Measurements from ENCODE around the gene ZSCAN25. TPM values are rescaled to one million over a fixed set of nuclear protein-coding genes. Genes with fewer than 3 reads are reported as not detected.
"Not testable (repeated sequence)": the region's sequence is repeated elsewhere in the genome, so short reads cannot be mapped to it uniquely, and the experiment has no call there.

The ZSCAN25 gene
- total RNA-seq (10 to 100 TPM; 10.7 to 19.9 (median 14.9) TPM), polyA plus RNA-seq (1 to 10 TPM; 3.6 to 7.2 (median 3.9) TPM)

DNA sequence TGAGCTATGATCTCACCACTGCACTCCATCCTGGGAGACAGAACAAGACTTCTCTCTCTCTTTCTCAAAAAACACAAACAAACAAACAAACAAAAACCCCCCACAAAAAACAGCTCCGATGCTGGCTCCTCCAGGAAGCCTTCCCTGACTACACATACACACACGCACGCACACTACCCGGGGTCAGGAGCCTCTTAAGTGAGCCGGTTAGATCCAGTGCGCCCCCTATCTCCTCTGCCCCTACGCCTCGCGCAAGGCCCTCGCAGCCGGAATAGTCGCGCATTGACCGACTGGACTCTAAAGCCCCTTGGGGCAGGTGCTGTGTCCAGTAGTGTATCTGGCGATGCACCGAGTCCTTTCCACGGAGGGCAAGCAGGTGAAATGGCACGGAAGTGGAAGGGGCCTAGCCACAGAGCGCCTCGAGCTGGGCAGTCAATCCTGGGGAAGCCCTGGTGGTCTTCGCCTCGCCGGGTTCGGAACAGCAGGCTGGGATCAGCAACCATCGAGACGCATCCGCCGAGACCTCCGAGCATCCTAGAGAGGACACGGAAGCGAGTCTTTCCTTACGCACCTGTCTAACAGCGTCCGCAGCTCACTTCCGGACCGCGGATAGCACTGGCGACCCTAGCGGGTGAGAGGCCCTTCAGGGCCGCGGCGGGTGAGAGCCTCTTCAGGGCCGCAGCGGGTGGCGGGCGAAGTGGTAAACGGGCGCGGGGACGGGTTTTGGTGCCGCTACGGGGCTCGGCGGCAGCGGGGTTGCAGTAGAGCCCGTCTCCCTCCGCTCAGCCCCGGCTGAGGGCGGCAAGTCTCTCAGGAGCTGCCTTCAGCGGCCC lies at the start of gene ZSCAN25:
TSS of gene ZSCAN25 (plus strand) at position 588 of the 833 bp plus-strand sequence. CDS start 2,661 bp downstream, outside the sequence.
- WGBS, 2 donors: 1% methylated on average over 60 of the region's 60 CpGs
- H3K4me1 ChIP-seq: peaks cover 0 to 20% (median 12%) of the 10 kb centered on the region in 4 donors

DNA sequence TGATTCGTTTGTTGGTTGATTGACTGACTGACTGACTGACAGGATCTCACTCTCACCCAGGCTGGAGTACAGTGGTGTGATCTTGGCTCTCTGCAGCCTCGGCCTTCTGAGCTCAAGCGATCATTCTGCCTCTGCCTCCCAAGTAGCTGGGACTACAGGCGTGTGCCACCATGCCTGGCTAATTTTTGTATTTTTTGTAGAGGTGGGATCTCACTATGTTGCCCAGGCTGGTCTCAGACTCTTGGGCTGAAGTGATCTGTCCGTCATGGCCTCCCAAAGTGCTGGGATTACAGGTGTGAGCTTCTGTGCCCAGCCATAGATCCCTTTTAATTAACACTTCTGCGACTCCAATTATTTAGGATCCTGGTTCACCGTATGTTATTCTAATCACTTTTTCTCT lies 48.0 kb upstream of the ZSCAN25 start:
- H3K9me3 ChIP-seq; H3K4me1 ChIP-seq; H3K4me3 ChIP-seq; H3K27ac ChIP-seq; DNase-seq; intact Hi-C loops (cut with DNase I); H3K27me3 ChIP-seq: not testable (repeated sequence)
- WGBS, 2 donors: 96 to 97% methylated on average over 7 of the region's 7 CpGs
- H3K36me3 ChIP-seq: peaks cover 5 to 93% (median 26%) of the 10 kb centered on the region in 4 donors

More for the DNA sequence above, at the start of gene ZSCAN25:
- Histone ChIP-seq H3K36me3 (peaks cover 11 to 33% (median 23%) of the 10 kb centered on the region in 4 donors), H3K27ac (peak within 1 kb of the TSS; percentile 78 to 90 (median 88)), H3K4me3 (peak within 1 kb of the TSS; percentile 60 to 95 (median 80)), H3K27me3 (no peaks in the 10 kb centered on the region), H3K9me3 (no peaks in the 10 kb centered on the region)
- peak; percentile 92 for DNase-seq
- TF ChIP-seq POLR2A (IDR thresholded peaks at IDR 0.05) (peak; percentile 40 to 51), EP300 (IDR thresholded peaks at IDR 0.05) (no peak), POLR2AphosphoS5 (IDR thresholded peaks at IDR 0.05) (peak; percentile 63 to 86 (median 80))
- TF ChIP-seq, protein P1, sequence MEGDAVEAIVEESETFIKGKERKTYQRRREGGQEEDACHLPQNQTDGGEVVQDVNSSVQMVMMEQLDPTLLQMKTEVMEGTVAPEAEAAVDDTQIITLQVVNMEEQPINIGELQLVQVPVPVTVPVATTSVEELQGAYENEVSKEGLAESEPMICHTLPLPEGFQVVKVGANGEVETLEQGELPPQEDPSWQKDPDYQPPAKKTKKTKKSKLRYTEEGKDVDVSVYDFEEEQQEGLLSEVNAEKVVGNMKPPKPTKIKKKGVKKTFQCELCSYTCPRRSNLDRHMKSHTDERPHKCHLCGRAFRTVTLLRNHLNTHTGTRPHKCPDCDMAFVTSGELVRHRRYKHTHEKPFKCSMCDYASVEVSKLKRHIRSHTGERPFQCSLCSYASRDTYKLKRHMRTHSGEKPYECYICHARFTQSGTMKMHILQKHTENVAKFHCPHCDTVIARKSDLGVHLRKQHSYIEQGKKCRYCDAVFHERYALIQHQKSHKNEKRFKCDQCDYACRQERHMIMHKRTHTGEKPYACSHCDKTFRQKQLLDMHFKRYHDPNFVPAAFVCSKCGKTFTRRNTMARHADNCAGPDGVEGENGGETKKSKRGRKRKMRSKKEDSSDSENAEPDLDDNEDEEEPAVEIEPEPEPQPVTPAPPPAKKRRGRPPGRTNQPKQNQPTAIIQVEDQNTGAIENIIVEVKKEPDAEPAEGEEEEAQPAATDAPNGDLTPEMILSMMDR (IDR thresholded peaks at IDR 0.05): peak in 1 of 4 experiments; percentile 11
- intact Hi-C loops (cut with DNase I): loop anchor here (5.0 kb wide), 2 partner anchors 64 to 114 kb away; partner anchors contain the start of genes FAM200A, ZKSCAN5 and ZNF394

DNA sequence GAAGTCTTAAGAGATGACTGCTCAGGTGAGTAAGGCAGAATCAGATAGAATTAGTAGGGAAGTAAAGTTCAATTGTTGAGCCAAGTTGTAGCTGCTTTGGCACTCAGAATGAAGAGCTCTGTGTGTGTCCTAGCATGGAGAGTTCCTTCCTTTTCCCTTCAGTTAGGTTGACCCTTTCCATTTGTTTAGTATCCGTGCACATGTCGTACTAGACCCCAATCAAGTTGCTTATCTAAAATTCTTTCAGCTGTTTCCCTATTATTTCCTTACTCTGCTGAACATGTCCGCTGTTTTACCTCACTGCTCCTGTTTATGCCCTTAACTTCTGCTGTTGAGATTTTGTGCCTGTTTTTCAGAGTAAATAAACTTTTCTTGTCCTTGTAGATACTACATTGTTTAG lies 45.0 kb upstream of the ZSCAN25 start:
- no peaks in the 10 kb centered on the region for H3K9me3 ChIP-seq
- no peak overlapping the region for H3K4me3 ChIP-seq
- intact Hi-C loops (cut with DNase I): no loop called here
- DNase-seq: no peak
- H3K27ac ChIP-seq: no peak overlapping the region
- H3K36me3 ChIP-seq: peaks cover 0 to 66% (median 17%) of the 10 kb centered on the region in 4 donors
- no peaks in the 10 kb centered on the region for H3K27me3 ChIP-seq
- 93% methylated on average over 3 of the region's 3 CpGs for WGBS, 2 donors
- TF ChIP-seq POLR2A (IDR thresholded peaks at IDR 0.05) (no peak), POLR2AphosphoS5 (IDR thresholded peaks at IDR 0.05) (no peak), EP300 (IDR thresholded peaks at IDR 0.05) (no peak)
- TF ChIP-seq, protein P1 (IDR thresholded peaks at IDR 0.05): no peak
- H3K4me1 ChIP-seq: no peaks in the 10 kb centered on the region

DNA sequence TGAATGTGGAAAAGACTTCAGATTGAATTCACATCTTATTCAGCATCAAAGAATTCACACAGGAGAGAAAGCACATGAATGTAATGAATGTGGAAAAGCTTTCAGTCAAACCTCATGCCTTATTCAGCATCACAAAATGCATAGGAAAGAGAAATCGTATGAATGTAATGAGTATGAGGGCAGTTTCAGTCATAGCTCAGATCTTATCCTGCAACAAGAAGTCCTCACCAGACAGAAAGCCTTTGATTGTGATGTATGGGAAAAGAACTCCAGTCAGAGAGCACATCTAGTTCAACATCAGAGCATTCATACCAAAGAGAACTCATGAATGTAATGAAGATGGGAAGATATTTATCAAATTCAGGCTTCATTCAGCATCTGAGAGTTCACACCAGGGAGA lies 43.5 kb upstream of the ZSCAN25 start:
- no peak for DNase-seq
- Histone ChIP-seq H3K27me3 (no peaks in the 10 kb centered on the region), H3K36me3 (peaks cover 0 to 56% (median 17%) of the 10 kb centered on the region in 4 donors), H3K9me3 (no peaks in the 10 kb centered on the region), H3K4me3 (no peak overlapping the region), H3K4me1 (no peaks in the 10 kb centered on the region), H3K27ac (no peak overlapping the region)
- intact Hi-C loops (cut with DNase I): no loop called here
- TF ChIP-seq POLR2A (IDR thresholded peaks at IDR 0.05) (no peak), EP300 (IDR thresholded peaks at IDR 0.05) (no peak), POLR2AphosphoS5 (IDR thresholded peaks at IDR 0.05) (no peak)
- TF ChIP-seq, protein P1 (IDR thresholded peaks at IDR 0.05): no peak
- 93 to 97% methylated on average over 1 of the region's 1 CpG for WGBS, 2 donors

DNA sequence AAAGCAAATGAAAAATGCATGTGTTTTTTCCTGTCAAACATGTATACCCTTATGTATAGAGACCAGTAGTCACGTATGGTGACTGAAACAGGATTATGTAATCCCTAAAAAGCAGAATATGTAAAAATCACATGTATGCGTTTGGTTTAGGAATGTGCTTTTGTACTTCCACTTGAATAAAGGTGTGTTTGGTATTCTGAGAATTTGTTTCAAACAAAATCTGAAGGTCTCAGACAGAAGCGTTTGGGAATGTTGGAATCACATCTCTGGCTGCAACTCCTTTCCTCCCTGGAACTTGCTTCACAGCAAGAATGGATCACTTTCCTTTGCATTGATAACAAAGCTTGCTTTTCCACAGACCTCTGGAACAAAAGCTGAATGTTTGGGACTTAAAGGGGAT lies 40.5 kb upstream of the ZSCAN25 start:
- peaks cover 0 to 28% (median 12%) of the 10 kb centered on the region in 4 donors for H3K36me3 ChIP-seq
- no peaks in the 10 kb centered on the region for H3K9me3 ChIP-seq
- H3K4me3 ChIP-seq: no peak overlapping the region
- no peaks in the 10 kb centered on the region for H3K27me3 ChIP-seq
- H3K4me1 ChIP-seq: peaks cover 0 to 15% (median 4%) of the 10 kb centered on the region in 4 donors
- no peak for DNase-seq
- intact Hi-C loops (cut with DNase I): no loop called here
- TF ChIP-seq EP300 (IDR thresholded peaks at IDR 0.05) (no peak), POLR2A (IDR thresholded peaks at IDR 0.05) (no peak), POLR2AphosphoS5 (IDR thresholded peaks at IDR 0.05) (no peak)
- TF ChIP-seq, protein P1 (IDR thresholded peaks at IDR 0.05): no peak
- 79 to 93% methylated on average over 3 of the region's 3 CpGs for WGBS, 2 donors
- H3K27ac ChIP-seq: no peak overlapping the region
